Hepatocyte (in vitro differentiated cells): ENCODE results near the gene HECW1.

Source experiments
- EZH2 ChIP-seq: fragments of 200-600 bp; sonication (generic); IDR thresholded peaks from 2 replicates; pipeline ENCODE4 v1.6.1; 2016; ENCODE audit warnings: antibody characterized with exemption, mild to moderate bottlenecking, borderline replicate concordance
- TF ChIP-seq, protein P1 (sequence below): fragments of 200-600 bp; sonication (generic); IDR thresholded peaks from 2 replicates; pipeline ENCODE4 v1.5.1; 2016; ENCODE audit warnings: antibody characterized with exemption, mild to moderate bottlenecking; ENCODE audit not compliant: poor library complexity

DNA sequence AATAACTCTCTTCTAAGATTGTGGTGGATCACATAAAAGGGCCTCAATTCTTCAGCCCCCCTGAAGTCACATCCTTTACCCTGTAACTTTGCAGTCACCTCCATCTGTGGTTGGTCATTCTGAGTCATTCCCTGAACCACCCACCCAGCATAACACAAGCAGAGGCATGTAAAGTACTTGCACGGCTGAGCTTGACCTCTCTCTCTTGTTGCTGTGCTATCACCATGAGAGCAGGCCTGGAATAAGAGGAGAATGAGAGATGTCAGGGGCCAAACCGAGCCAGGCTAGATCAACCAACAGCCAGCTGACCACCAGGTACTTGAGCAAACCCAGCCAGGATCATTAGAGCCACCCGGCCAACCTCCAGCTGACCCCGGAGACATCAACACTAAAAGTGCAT is 457.0 kb downstream of the HECW1 start:
- TF ChIP-seq, protein P1, sequence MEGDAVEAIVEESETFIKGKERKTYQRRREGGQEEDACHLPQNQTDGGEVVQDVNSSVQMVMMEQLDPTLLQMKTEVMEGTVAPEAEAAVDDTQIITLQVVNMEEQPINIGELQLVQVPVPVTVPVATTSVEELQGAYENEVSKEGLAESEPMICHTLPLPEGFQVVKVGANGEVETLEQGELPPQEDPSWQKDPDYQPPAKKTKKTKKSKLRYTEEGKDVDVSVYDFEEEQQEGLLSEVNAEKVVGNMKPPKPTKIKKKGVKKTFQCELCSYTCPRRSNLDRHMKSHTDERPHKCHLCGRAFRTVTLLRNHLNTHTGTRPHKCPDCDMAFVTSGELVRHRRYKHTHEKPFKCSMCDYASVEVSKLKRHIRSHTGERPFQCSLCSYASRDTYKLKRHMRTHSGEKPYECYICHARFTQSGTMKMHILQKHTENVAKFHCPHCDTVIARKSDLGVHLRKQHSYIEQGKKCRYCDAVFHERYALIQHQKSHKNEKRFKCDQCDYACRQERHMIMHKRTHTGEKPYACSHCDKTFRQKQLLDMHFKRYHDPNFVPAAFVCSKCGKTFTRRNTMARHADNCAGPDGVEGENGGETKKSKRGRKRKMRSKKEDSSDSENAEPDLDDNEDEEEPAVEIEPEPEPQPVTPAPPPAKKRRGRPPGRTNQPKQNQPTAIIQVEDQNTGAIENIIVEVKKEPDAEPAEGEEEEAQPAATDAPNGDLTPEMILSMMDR = no peak
- no peak for TF ChIP-seq EZH2
